Measurements from ENCODE around the gene REEP1.

GRCh38 chr2:86309966-86310365 lies 27.5 kb downstream of the REEP1 start:
- TF ChIP-seq, protein P1, sequence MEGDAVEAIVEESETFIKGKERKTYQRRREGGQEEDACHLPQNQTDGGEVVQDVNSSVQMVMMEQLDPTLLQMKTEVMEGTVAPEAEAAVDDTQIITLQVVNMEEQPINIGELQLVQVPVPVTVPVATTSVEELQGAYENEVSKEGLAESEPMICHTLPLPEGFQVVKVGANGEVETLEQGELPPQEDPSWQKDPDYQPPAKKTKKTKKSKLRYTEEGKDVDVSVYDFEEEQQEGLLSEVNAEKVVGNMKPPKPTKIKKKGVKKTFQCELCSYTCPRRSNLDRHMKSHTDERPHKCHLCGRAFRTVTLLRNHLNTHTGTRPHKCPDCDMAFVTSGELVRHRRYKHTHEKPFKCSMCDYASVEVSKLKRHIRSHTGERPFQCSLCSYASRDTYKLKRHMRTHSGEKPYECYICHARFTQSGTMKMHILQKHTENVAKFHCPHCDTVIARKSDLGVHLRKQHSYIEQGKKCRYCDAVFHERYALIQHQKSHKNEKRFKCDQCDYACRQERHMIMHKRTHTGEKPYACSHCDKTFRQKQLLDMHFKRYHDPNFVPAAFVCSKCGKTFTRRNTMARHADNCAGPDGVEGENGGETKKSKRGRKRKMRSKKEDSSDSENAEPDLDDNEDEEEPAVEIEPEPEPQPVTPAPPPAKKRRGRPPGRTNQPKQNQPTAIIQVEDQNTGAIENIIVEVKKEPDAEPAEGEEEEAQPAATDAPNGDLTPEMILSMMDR (IDR thresholded peaks at IDR 0.05) = no peak
- TF ChIP-seq ZFX (IDR thresholded peaks at IDR 0.05; ENCODE audit: borderline replicate concordance) = no peak
